HG02981 (cell line): ENCODE measurements around the gene OSBPL5.

ENCODE experiments used
- ATAC-seq: cut with Tn5 transposase; IDR thresholded peaks from one replicate; pipeline ENCODE4 v1.9.1; 2021; ENCODE audit warnings: mild to moderate bottlenecking, moderate library complexity; ENCODE audit not compliant: unreplicated experiment

OSBPL5 gene

GRCh38 chr11:3198815-3199214 lies 33.7 kb upstream of the OSBPL5 start:
- no peak for ATAC-seq

- ATAC-seq: no peak
Observed at GRCh38 chr11:3197878-3198528, 32.9 kb upstream of the OSBPL5 start.

GRCh38 chr11:3197044-3197695 lies 32.1 kb upstream of the OSBPL5 start:
- ATAC-seq: no peak

- no peak for ATAC-seq
Observed at GRCh38 chr11:3196161-3197043, 31.3 kb upstream of the OSBPL5 start.

GRCh38 chr11:3195251-3196160 lies 30.4 kb upstream of the OSBPL5 start:
- no peak for ATAC-seq

- ATAC-seq: no peak
Observed at GRCh38 chr11:3194016-3194816, 29.1 kb upstream of the OSBPL5 start.

- ATAC-seq: no peak
Observed at GRCh38 chr11:3193373-3194015, 28.4 kb upstream of the OSBPL5 start.

- ATAC-seq: no peak
Observed at GRCh38 chr11:3192511-3193372, 27.6 kb upstream of the OSBPL5 start.

GRCh38 chr11:3191586-3192324 lies 26.6 kb upstream of the OSBPL5 start:
- no peak for ATAC-seq

- ATAC-seq: no peak
Observed at GRCh38 chr11:3190600-3190999, 25.5 kb upstream of the OSBPL5 start.

- ATAC-seq: no peak
Observed at GRCh38 chr11:3189886-3190583, 24.9 kb upstream of the OSBPL5 start.

GRCh38 chr11:3189196-3189843 lies 24.2 kb upstream of the OSBPL5 start:
- no peak for ATAC-seq

GRCh38 chr11:3188496-3189195 lies 23.5 kb upstream of the OSBPL5 start:
- ATAC-seq: no peak

GRCh38 chr11:3186166-3186953 lies 21.2 kb upstream of the OSBPL5 start:
- no peak for ATAC-seq

- ATAC-seq: no peak
Observed at GRCh38 chr11:3184732-3185347, 19.7 kb upstream of the OSBPL5 start.
